H9 (cell line): ENCODE measurements around the gene OVCH2. TPM values are rescaled to one million over a fixed set of nuclear protein-coding genes. Genes with fewer than 3 reads are reported as not detected.
A peak's percentile ranks its signal among the peaks of the same experiment; 100 is the strongest.

Source experiments
- DNase-seq: peaks from one replicate; pipeline ENCODE4 v3.0.0-alpha.2; 2017
- H2AFZ ChIP-seq: one replicate; pipeline ENCODE4 v1.6.1; 2013; ENCODE audit warnings: mild to moderate bottlenecking, low read length, control low read depth, moderate library complexity
- H2AK5ac ChIP-seq: 2 replicates; pipeline ENCODE4 v1.6.1; 2013; ENCODE audit warnings: low read length, control low read depth, mixed read lengths; ENCODE audit not compliant: insufficient read length
- H2BK120ac ChIP-seq: one replicate; pipeline ENCODE4 v1.6.1; 2013; ENCODE audit warnings: low read depth, mild to moderate bottlenecking, low read length, control low read depth, inconsistent platforms; ENCODE audit not compliant: poor library complexity, severe bottlenecking
- H2BK12ac ChIP-seq: 2 replicates; pipeline ENCODE4 v1.6.1; 2013; ENCODE audit warnings: low read length, control low read depth, mixed read lengths, low read depth; ENCODE audit not compliant: insufficient read length
- H2BK15ac ChIP-seq: 2 replicates; pipeline ENCODE4 v1.6.1; 2013; ENCODE audit warnings: low read depth, low read length, control low read depth
- H2BK20ac ChIP-seq: one replicate; pipeline ENCODE4 v1.6.1; 2013; ENCODE audit warnings: low read depth, mild to moderate bottlenecking, low read length, control low read depth, inconsistent platforms; ENCODE audit not compliant: poor library complexity, severe bottlenecking
- H2BK5ac ChIP-seq: 2 replicates; pipeline ENCODE4 v1.6.1; 2013; ENCODE audit warnings: low read length, control low read depth, mixed read lengths; ENCODE audit not compliant: insufficient read length
- H3K14ac ChIP-seq: 2 replicates; pipeline ENCODE4 v1.6.1; 2013; ENCODE audit warnings: low read length, control low read depth; ENCODE audit not compliant: insufficient read depth
- H3K18ac ChIP-seq: 2 replicates; pipeline ENCODE4 v1.6.1; 2013; ENCODE audit warnings: low read depth, mild to moderate bottlenecking, mixed read lengths, low read length, control low read depth; ENCODE audit not compliant: insufficient read length
- H3K23ac ChIP-seq: 2 replicates; pipeline ENCODE4 v1.6.1; 2013; ENCODE audit warnings: low read length, control low read depth, mixed read lengths, low read depth; ENCODE audit not compliant: insufficient read length
- H3K23me2 ChIP-seq: 2 replicates; pipeline ENCODE4 v1.6.1; 2013; ENCODE audit warnings: low read depth, mild to moderate bottlenecking, mixed read lengths, low read length, control low read depth; ENCODE audit not compliant: insufficient read length, poor library complexity, severe bottlenecking
- H3K27ac ChIP-seq: 2 replicates; pipeline ENCODE4 v1.5.1; 2013; ENCODE audit warnings: low read length, control low read depth, mixed read lengths, low read depth; ENCODE audit not compliant: insufficient read length
- H3K27me3 ChIP-seq: 2 replicates; pipeline ENCODE4 v1.6.1; 2013; ENCODE audit warnings: low read length, control low read depth, inconsistent platforms; ENCODE audit not compliant: insufficient read depth
- H3K4ac ChIP-seq: 2 replicates; pipeline ENCODE4 v1.6.1; 2013; ENCODE audit warnings: low read depth, mild to moderate bottlenecking, control low read depth, inconsistent platforms, low read length, moderate library complexity
- H3K4me1 ChIP-seq: 2 replicates; pipeline ENCODE4 v1.6.1; 2013; ENCODE audit warnings: low read length, control low read depth, inconsistent platforms; ENCODE audit not compliant: insufficient read depth
- H3K4me2 ChIP-seq: 2 replicates; pipeline ENCODE4 v1.6.1; 2013; ENCODE audit warnings: low read length, control low read depth, mixed read lengths; ENCODE audit not compliant: insufficient read length, insufficient read depth
- H3K56ac ChIP-seq: 2 replicates; pipeline ENCODE4 v1.6.1; 2013; ENCODE audit warnings: low read depth, mild to moderate bottlenecking, mixed read lengths, low read length, control low read depth; ENCODE audit not compliant: insufficient read length
- H3K79me1 ChIP-seq: 2 replicates; pipeline ENCODE4 v1.6.1; 2013; ENCODE audit warnings: low read depth, mild to moderate bottlenecking, moderate library complexity, low read length, control low read depth, inconsistent platforms; ENCODE audit not compliant: insufficient read depth, poor library complexity, severe bottlenecking
- H3K79me2 ChIP-seq: 2 replicates; pipeline ENCODE4 v1.6.1; 2013; ENCODE audit warnings: low read length, control low read depth, inconsistent platforms; ENCODE audit not compliant: insufficient read depth
- H3K9ac ChIP-seq: 2 replicates; pipeline ENCODE4 v1.6.1; 2013; ENCODE audit warnings: low read length, control low read depth, mixed read lengths; ENCODE audit not compliant: insufficient read length; ENCODE audit errors: extremely low read depth
- H3K9me3 ChIP-seq: one replicate; pipeline ENCODE4 v1.6.1; 2013; ENCODE audit warnings: low read depth, low read length, inconsistent platforms; ENCODE audit not compliant: control insufficient read depth
- H3T11ph ChIP-seq: one replicate; pipeline ENCODE4 v1.6.1; 2013; ENCODE audit warnings: mild to moderate bottlenecking, low read length, control low read depth, inconsistent platforms
- H4K20me1 ChIP-seq: one replicate; pipeline ENCODE4 v1.6.1; 2013; ENCODE audit not compliant: control insufficient read depth, insufficient read length, insufficient read depth
- H4K5ac ChIP-seq: 2 replicates; pipeline ENCODE4 v1.6.1; 2013; ENCODE audit warnings: low read depth, mild to moderate bottlenecking, mixed read lengths, low read length, control low read depth; ENCODE audit not compliant: insufficient read length
- H4K8ac ChIP-seq: replicated peaks from 2 replicates; pipeline ENCODE4 v1.6.1; 2013; ENCODE audit warnings: low read length, control low read depth, mixed read lengths, low read depth; ENCODE audit not compliant: insufficient read length
- H4K91ac ChIP-seq: 2 replicates; pipeline ENCODE4 v1.6.1; 2013; ENCODE audit warnings: low read depth, mild to moderate bottlenecking, moderate library complexity, mixed read lengths, low read length, control low read depth; ENCODE audit not compliant: insufficient read length
- H3K27ac Mint-ChIP-seq, 3 experiments: 2 replicates in 2 of 3; 3 replicates in 1 of 3; pipeline ENCODE4 v1.8.0; 2020 to 2021; ENCODE audit warnings: mixed read lengths in 3 of 3, mild to moderate bottlenecking in 1 of 3, moderate library complexity in 1 of 3
- H3K27me3 Mint-ChIP-seq: 2 replicates; pipeline ENCODE4 v1.8.0; 2021; ENCODE audit warnings: low read depth, mild to moderate bottlenecking, moderate library complexity, mixed read lengths
- H3K36me3 Mint-ChIP-seq, 3 experiments: 2 replicates in 2 of 3; 3 replicates in 1 of 3; pipeline ENCODE4 v1.8.0; 2020 to 2021; ENCODE audit warnings: low read depth in 3 of 3, mixed read lengths in 3 of 3; ENCODE audit not compliant: insufficient read depth in 1 of 3
- H3K4me1 Mint-ChIP-seq, 2 experiments: 2 replicates each; pipeline ENCODE4 v1.8.0; 2020; ENCODE audit warnings: mixed read lengths in 2 of 2
- H3K4me3 Mint-ChIP-seq, 2 experiments: 2 replicates in 1 of 2; 3 replicates in 1 of 2; pipeline ENCODE4 v1.8.0; 2020 to 2021; ENCODE audit warnings: mild to moderate bottlenecking in 2 of 2, mixed read lengths in 2 of 2, moderate library complexity in 1 of 2
- H3K9me3 Mint-ChIP-seq, 2 experiments: 2 replicates in 1 of 2; 3 replicates in 1 of 2; pipeline ENCODE4 v1.8.0; 2020; ENCODE audit warnings: mild to moderate bottlenecking in 2 of 2, mixed read lengths in 2 of 2, moderate library complexity in 1 of 2
- CTCF ChIP-seq: fragments of 200-600 bp; sonication (generic); conservative IDR thresholded peaks from 3 replicates; pipeline ENCODE4 v1.8.0; 2021; ENCODE audit warnings: antibody characterized with exemption, mild to moderate bottlenecking
- WGBS: extraction: QIAGEN DNeasy Blood & Tissue Kit; methylation state at CpG from one replicate; pipeline ENCODE4 v1.1.7; 2013; ENCODE audit warnings: missing lambda C conversion rate, low lambda C conversion rate, mixed read lengths; ENCODE audit not compliant: insufficient read length; ENCODE audit errors: extremely low coverage; 5-methylcytosine and 5-hydroxymethylcytosine counted together
- total RNA-seq: library from RNA; stranded (reverse); gene quantifications from 2 replicates; pipeline ENCODE4 v1.2.1, GENCODE V29; 2021

Gene OVCH2
- total RNA-seq, 1 experiment from 2014 or later = 0.46 TPM

- DNase-seq = no peak
- H3K36me3 Mint-ChIP-seq = peaks cover 14 to 45% (median 37%) of the 10 kb centered on the region in 3 experiments
- Histone ChIP-seq H3K27ac (no peak overlapping the region), H3K56ac (no peak overlapping the region), H2BK15ac (no peak overlapping the region), H2BK120ac (no peak overlapping the region), H3K27me3 (no peaks in the 10 kb centered on the region), H2BK12ac (no peak overlapping the region), H2AK5ac (no peak overlapping the region), H3K14ac (no peak overlapping the region), H2AFZ (no peak overlapping the region), H3K79me1 (no peaks in the 10 kb centered on the region), H3K23ac (no peak overlapping the region), H3K79me2 (no peaks in the 10 kb centered on the region), H3K9me3 (no peaks in the 10 kb centered on the region), H3T11ph (no peak overlapping the region), H2BK20ac (no peak overlapping the region), H3K4ac (no peak overlapping the region), H3K18ac (no peak overlapping the region), H3K4me2 (no peak overlapping the region), H3K9ac (no peak overlapping the region), H2BK5ac (no peak overlapping the region), H4K91ac (no peak overlapping the region), H3K4me1 (peaks cover 5% of the 10 kb centered on the region; the same call in 1 of the 2 replicates), H4K8ac (no peak overlapping the region), H4K5ac (no peak overlapping the region), H3K23me2 (peaks cover 10% of the 10 kb centered on the region), H4K20me1 (peaks cover 2% of the 10 kb centered on the region)
- peaks cover 54 to 61% of the 10 kb centered on the region in 2 experiments for H3K4me1 Mint-ChIP-seq
- 0 out of 7 replicates have a peak overlapping the region, but pooled peaks of 1 of the 3 experiments have one; percentile 75 for H3K27ac Mint-ChIP-seq
- H3K9me3 Mint-ChIP-seq = no peaks in the 10 kb centered on the region
- WGBS = no CpG with 5 or more reads among the region's 10 CpGs
- H3K27me3 Mint-ChIP-seq = peaks cover 6% of the 10 kb centered on the region
- TF ChIP-seq CTCF = no peak
- H3K4me3 Mint-ChIP-seq = no peak overlapping the region
Observed at GRCh38 chr11:7671347-7672215, 34.7 kb downstream of the OVCH2 start.
